OCI-LY7 (cell line): Measurements from ENCODE around the gene ZNF532. TPM values are rescaled to one million over a fixed set of nuclear protein-coding genes. Genes with fewer than 3 reads are reported as not detected.

Experiments used
- BruUV-seq: library from RNA; stranded (reverse); fragments of 400-500 nt; replicated peaks from 2 replicates; lab custom pipeline; 2021; lab: Mats Ljungman, UMichigan
- CTCF ChIA-PET: fragments of 300-600 bp; sonication (Branson Sonifier 250); formaldehyde crosslinking; loops from one replicate; lab custom pipeline; 2022; ENCODE audit warnings: antibody characterized with exemption; ENCODE audit not compliant: unreplicated experiment; lab: Charles Lee
- POLR2A ChIA-PET: fragments of 300-600 bp; sonication (Branson Sonifier 250); formaldehyde crosslinking; loops from one replicate; lab custom pipeline; 2022; ENCODE audit warnings: antibody characterized with exemption; lab: Charles Lee
- DNase-seq: peaks from one replicate; pipeline ENCODE4 v3.0.0-alpha.2; 2015; ENCODE audit warnings: low spot score
- H2AFZ ChIP-seq: fragments of 200-600 bp; sonication (generic), shearing (Covaris generic); 2 replicates; pipeline ENCODE4 v1.6.1; 2014; ENCODE audit warnings: mild to moderate bottlenecking, antibody characterized with exemption, low read length, moderate library complexity
- H3K27ac ChIP-seq: fragments of 200-600 bp; sonication (generic); 2 replicates; pipeline ENCODE4 v1.5.1; 2014; ENCODE audit warnings: mixed run types, low read depth, mild to moderate bottlenecking, moderate library complexity, low read length, inconsistent platforms; ENCODE audit not compliant: poor library complexity, severe bottlenecking
- H3K36me3 ChIP-seq: fragments of 200-600 bp; sonication (generic); 2 replicates; pipeline ENCODE4 v1.6.1; 2014; ENCODE audit warnings: mild to moderate bottlenecking, antibody characterized with exemption, low read length, moderate library complexity, mixed read lengths; ENCODE audit not compliant: insufficient read depth
- H3K4me1 ChIP-seq: fragments of 200-600 bp; sonication (generic); 2 replicates; pipeline ENCODE4 v1.5.1; 2014; ENCODE audit warnings: mild to moderate bottlenecking, low read length; ENCODE audit not compliant: insufficient read depth, poor library complexity, severe bottlenecking
- H3K4me2 ChIP-seq: fragments of 200-600 bp; sonication (generic); 2 replicates; pipeline ENCODE4 v1.6.1; 2014; ENCODE audit warnings: mild to moderate bottlenecking, low read length
- H3K4me3 ChIP-seq: fragments of 200-600 bp; sonication (generic); 2 replicates; pipeline ENCODE4 v1.5.1; 2014; ENCODE audit warnings: mild to moderate bottlenecking, low read depth, low read length; ENCODE audit not compliant: poor library complexity, severe bottlenecking
- H3K79me2 ChIP-seq: fragments of 200-600 bp; sonication (generic); 2 replicates; pipeline ENCODE4 v1.6.1; 2016; ENCODE audit warnings: low read depth, mild to moderate bottlenecking, low read length, moderate library complexity, mixed read lengths; ENCODE audit not compliant: insufficient read depth
- H3K9me2 ChIP-seq: fragments of 200-600 bp; sonication (generic); 2 replicates; pipeline ENCODE4 v1.6.1; 2016; ENCODE audit warnings: mild to moderate bottlenecking, low read length, mixed read lengths; ENCODE audit not compliant: insufficient read depth
- H3K9me3 ChIP-seq: fragments of 200-600 bp; sonication (generic); 2 replicates; pipeline ENCODE4 v1.6.1; 2014; ENCODE audit warnings: mild to moderate bottlenecking, mixed run types, low read length, mixed read lengths
- H4K20me1 ChIP-seq: fragments of 200-600 bp; sonication (generic); 2 replicates; pipeline ENCODE4 v1.6.1; 2014; ENCODE audit warnings: mild to moderate bottlenecking, antibody characterized with exemption, low read length, moderate library complexity, mixed read lengths; ENCODE audit not compliant: insufficient read depth
- CTCF ChIP-seq: fragments of 200-600 bp; sonication (generic); conservative IDR thresholded peaks from 2 replicates; pipeline ENCODE4 v1.5.1; 2014; ENCODE audit warnings: mild to moderate bottlenecking, antibody characterized with exemption, low read length, moderate library complexity, mixed read lengths
- EZH2phosphoT487 ChIP-seq: fragments of 200-600 bp; sonication (generic); IDR thresholded peaks from 2 replicates; pipeline ENCODE4 v1.6.1; 2018; ENCODE audit warnings: low read depth, borderline replicate concordance, mild to moderate bottlenecking, mixed run types, antibody characterized with exemption, low read length, moderate library complexity, mixed read lengths
- intact Hi-C: fragments of 100-400 bp; cut with micrococcal nuclease; formaldehyde crosslinking; loops from one replicate; pipeline ENCODE4 v1.10.0; 2022; ENCODE audit not compliant: unreplicated experiment
- total RNA-seq, 2 experiments: library from RNA; depleted of rRNA in 1 of 2; stranded (reverse); fragments of >200 nt in 1 of 2; shearing (Covaris generic) in 1 of 2; gene quantifications; 2 replicates each; pipeline ENCODE4 v1.2.3, GENCODE V29; 2014 to 2022

The ZNF532 gene
- total RNA-seq, 2 experiments from 2014 or later: 10.4 to 18.7 TPM

GRCh38 chr18:58951986-58952702 lies 87.5 kb downstream of the ZNF532 start:
- no peak for TF ChIP-seq EZH2phosphoT487
- no peak for TF ChIP-seq CTCF
- no peaks in the 10 kb centered on the region for H3K9me2 ChIP-seq
- H4K20me1 ChIP-seq: no peaks in the 10 kb centered on the region
- H3K27ac ChIP-seq: no peak overlapping the region
- H3K4me1 ChIP-seq: peaks cover 33% of the 10 kb centered on the region
- no TSS peak for BruUV-seq
- no peak for DNase-seq
- intact Hi-C loops: no loop called here
- H2AFZ ChIP-seq: no peak overlapping the region
- H3K4me2 ChIP-seq: no peak overlapping the region
- ChIA-PET CTCF (no interaction called here), POLR2A (interaction anchor here (1.8 kb wide), 1 partner anchor 13 kb away, joined by 7 read pairs; no protein-coding TSS in a partner anchor)
- no peaks in the 10 kb centered on the region for H3K79me2 ChIP-seq
- H3K4me3 ChIP-seq: no peak overlapping the region
- H3K9me3 ChIP-seq: no peaks in the 10 kb centered on the region
- H3K36me3 ChIP-seq: peaks cover 33% of the 10 kb centered on the region

- no peak for TF ChIP-seq CTCF
- TF ChIP-seq EZH2phosphoT487: no peak
- Histone ChIP-seq H2AFZ (no peak overlapping the region), H3K9me3 (no peaks in the 10 kb centered on the region), H3K9me2 (no peaks in the 10 kb centered on the region), H3K79me2 (no peaks in the 10 kb centered on the region), H3K36me3 (peaks cover 33% of the 10 kb centered on the region), H3K4me2 (no peak overlapping the region), H4K20me1 (no peaks in the 10 kb centered on the region), H3K4me3 (no peak overlapping the region), H3K27ac (no peak overlapping the region), H3K4me1 (peaks cover 26% of the 10 kb centered on the region)
- CTCF ChIA-PET: no interaction called here
- intact Hi-C loops: no loop called here
- DNase-seq: no peak
- POLR2A ChIA-PET: interaction anchor here (1.8 kb wide), 1 partner anchor 12 kb away, joined by 7 read pairs; no protein-coding TSS in a partner anchor
- no TSS peak for BruUV-seq
Observed at GRCh38 chr18:58952858-58953257, 88.2 kb downstream of the ZNF532 start.

- Histone ChIP-seq H4K20me1 (no peaks in the 10 kb centered on the region), H3K4me1 (peaks cover 20% of the 10 kb centered on the region), H3K79me2 (no peaks in the 10 kb centered on the region), H2AFZ (no peak overlapping the region), H3K9me2 (no peaks in the 10 kb centered on the region), H3K27ac (no peak overlapping the region), H3K36me3 (peaks cover 32% of the 10 kb centered on the region), H3K9me3 (no peaks in the 10 kb centered on the region), H3K4me3 (no peak overlapping the region), H3K4me2 (no peak overlapping the region)
- ChIA-PET POLR2A (interaction anchor here (0.6 to 1.8 kb wide), 2 partner anchors 11 to 50 kb away, joined by 3 to 7 read pairs; no protein-coding TSS in a partner anchor), CTCF (interaction anchor here (0.5 kb wide), 1 partner anchor 172 kb away, joined by 3 read pairs; no protein-coding TSS in a partner anchor)
- TF ChIP-seq CTCF (no peak), EZH2phosphoT487 (no peak)
- no peak for DNase-seq
- intact Hi-C loops: no loop called here
- no TSS peak for BruUV-seq
Observed at GRCh38 chr18:58953627-58954026, 89.0 kb downstream of the ZNF532 start.
